ENCODE results near the gene NCAPG.

The NCAPG gene

GRCh38 chr4:17810260-17811077, at the start of gene NCAPG, which contains the start of gene DCAF16:
NCAPG (plus strand) TSS chr4:17810979; CDS start chr4:17811078, 99 bp downstream.
DCAF16 (minus strand) TSS chr4:17810757; CDS start chr4:17804141, 6,616 bp downstream.
- peak; percentile 97 for DNase-seq

- no peak for DNase-seq
These were observed 49.7 kb upstream of the NCAPG start for GRCh38 chr4:17761062-17761461.

GRCh38 chr4:17762726-17763125, 48.1 kb upstream of the NCAPG start:
- no peak for DNase-seq

- DNase-seq = no peak
These were observed 47.4 kb upstream of the NCAPG start for GRCh38 chr4:17763416-17763815.

- no peak for DNase-seq
These were observed 46.8 kb upstream of the NCAPG start for GRCh38 chr4:17763931-17764330.

GRCh38 chr4:17765514-17766286, 45.1 kb upstream of the NCAPG start:
- no peak for DNase-seq

- DNase-seq = no peak
These were observed 43.8 kb upstream of the NCAPG start for GRCh38 chr4:17766826-17767458.

- DNase-seq = no peak
These were observed 41.2 kb upstream of the NCAPG start for GRCh38 chr4:17769406-17770174.

GRCh38 chr4:17770845-17771244, 39.9 kb upstream of the NCAPG start:
- DNase-seq = no peak

- no peak for DNase-seq
These were observed 39.4 kb upstream of the NCAPG start for GRCh38 chr4:17771284-17771908.

GRCh38 chr4:17773135-17773698, 37.6 kb upstream of the NCAPG start:
- DNase-seq = no peak

GRCh38 chr4:17778431-17778830, 32.3 kb upstream of the NCAPG start:
- DNase-seq = no peak

- DNase-seq = peak; percentile 77
These were observed 30.1 kb upstream of the NCAPG start for GRCh38 chr4:17780501-17781299.

- DNase-seq = no peak
These were observed 29.2 kb upstream of the NCAPG start, which contains the start of gene FAM184B for GRCh38 chr4:17781300-17782287. FAM184B (minus strand) TSS chr4:17781621; CDS start chr4:17781299, 322 bp downstream.

GRCh38 chr4:17785858-17786257, 24.9 kb upstream of the NCAPG start:
- DNase-seq = no peak

- DNase-seq = no peak
These were observed 24.2 kb upstream of the NCAPG start for GRCh38 chr4:17786567-17786966.

GRCh38 chr4:17787315-17787714, 23.5 kb upstream of the NCAPG start:
- DNase-seq = no peak

GRCh38 chr4:17788956-17789355, 21.8 kb upstream of the NCAPG start:
- DNase-seq = no peak

- DNase-seq = no peak
These were observed 16.0 kb upstream of the NCAPG start for GRCh38 chr4:17794730-17795129.

- DNase-seq = no peak
These were observed 13.0 kb upstream of the NCAPG start for GRCh38 chr4:17797808-17798207.
